OCI-LY1 (cell line): Measurements from ENCODE around the gene TRAF3IP3.

Experiments used
- H2AFZ ChIP-seq: fragments of 200-600 bp; sonication (generic), shearing (Covaris generic); 2 replicates; pipeline ENCODE4 v1.6.0; 2014; ENCODE audit warnings: antibody characterized with exemption, mild to moderate bottlenecking, low read length
- H3F3A ChIP-seq: fragments of 200-600 bp; sonication (generic), shearing (Covaris generic); 2 replicates; pipeline ENCODE4 v1.6.0; 2014; ENCODE audit warnings: mild to moderate bottlenecking, antibody characterized with exemption, low read length, moderate library complexity; ENCODE audit not compliant: insufficient read depth
- H3K27ac ChIP-seq: fragments of 200-600 bp; sonication (generic); 2 replicates; pipeline ENCODE4 v1.5.1; 2014; ENCODE audit warnings: low read length, mixed run types, mild to moderate bottlenecking, low read depth; ENCODE audit not compliant: poor library complexity, severe bottlenecking
- H3K27me3 ChIP-seq: fragments of 200-600 bp; sonication (generic); 2 replicates; pipeline ENCODE4 v1.6.0; 2014; ENCODE audit warnings: antibody characterized with exemption, mild to moderate bottlenecking, low read length, moderate library complexity; ENCODE audit not compliant: insufficient read depth
- H3K36me3 ChIP-seq: fragments of 200-600 bp; sonication (generic); 2 replicates; pipeline ENCODE4 v1.6.1; 2014; ENCODE audit warnings: mild to moderate bottlenecking, antibody characterized with exemption, low read length, moderate library complexity, mixed read lengths; ENCODE audit not compliant: insufficient read depth
- H3K4me1 ChIP-seq: fragments of 200-600 bp; sonication (generic); 2 replicates; pipeline ENCODE4 v1.5.1; 2014; ENCODE audit warnings: mild to moderate bottlenecking, low read length, moderate library complexity; ENCODE audit not compliant: insufficient read depth, severe bottlenecking
- H3K4me2 ChIP-seq: fragments of 200-600 bp; sonication (generic), shearing (Covaris generic); 2 replicates; pipeline ENCODE4 v1.6.1; 2014; ENCODE audit warnings: low read length
- H3K4me3 ChIP-seq: fragments of 200-600 bp; sonication (generic); 2 replicates; pipeline ENCODE4 v1.5.1; 2014; ENCODE audit warnings: low read length, low read depth, mild to moderate bottlenecking, mixed read lengths; ENCODE audit not compliant: poor library complexity, severe bottlenecking
- H3K79me2 ChIP-seq: fragments of 200-600 bp; shearing (Covaris generic); 2 replicates; pipeline ENCODE4 v1.6.1; 2016; ENCODE audit warnings: mixed run types, low read length, mixed read lengths; ENCODE audit not compliant: insufficient read depth
- H3K9ac ChIP-seq: fragments of 200-600 bp; sonication (generic), shearing (Covaris generic); 2 replicates; pipeline ENCODE4 v1.6.1; 2014; ENCODE audit warnings: mild to moderate bottlenecking, low read length, mixed read lengths
- H3K9me2 ChIP-seq: fragments of 200-600 bp; sonication (generic), shearing (Covaris generic); 2 replicates; pipeline ENCODE4 v1.6.1; 2014; ENCODE audit warnings: low read depth, mild to moderate bottlenecking, low read length, mixed read lengths
- H3K9me3 ChIP-seq: fragments of 200-600 bp; shearing (Covaris generic); 2 replicates; pipeline ENCODE4 v1.6.1; 2014; ENCODE audit warnings: low read length, mixed read lengths
- H4K20me1 ChIP-seq: fragments of 200-600 bp; sonication (generic), shearing (Covaris generic); 2 replicates; pipeline ENCODE4 v1.6.0; 2016; ENCODE audit warnings: mild to moderate bottlenecking, low read length; ENCODE audit not compliant: insufficient read depth
- EZH2 ChIP-seq: fragments of 200-600 bp; sonication (generic), shearing (Covaris generic); IDR thresholded peaks from 2 replicates; pipeline ENCODE4 v1.8.0; 2017; ENCODE audit warnings: borderline replicate concordance, mixed run types, mild to moderate bottlenecking, antibody characterized with exemption, low read length, moderate library complexity, mixed read lengths
- TF ChIP-seq, protein P1 (sequence below): fragments of 200-600 bp; sonication (generic), shearing (Covaris generic); IDR thresholded peaks from 2 replicates; pipeline ENCODE4 v1.5.1; 2017; ENCODE audit warnings: mild to moderate bottlenecking, antibody characterized with exemption, low read length, moderate library complexity, mixed read lengths

Gene TRAF3IP3

GRCh38 chr1:209774592-209774991 is 18.7 kb downstream of the TRAF3IP3 start:
- Histone ChIP-seq H3F3A (no peaks in the 10 kb centered on the region), H3K27me3 (no peaks in the 10 kb centered on the region), H3K4me1 (peaks cover under 1% of the 10 kb centered on the region), H2AFZ (no peak overlapping the region), H3K9ac (no peak overlapping the region), H4K20me1 (no peaks in the 10 kb centered on the region), H3K4me3 (no peak overlapping the region), H3K9me3 (no peaks in the 10 kb centered on the region), H3K36me3 (no peaks in the 10 kb centered on the region), H3K9me2 (no peaks in the 10 kb centered on the region), H3K4me2 (no peak overlapping the region), H3K27ac (no peak overlapping the region), H3K79me2 (no peaks in the 10 kb centered on the region)
- TF ChIP-seq, protein P1, sequence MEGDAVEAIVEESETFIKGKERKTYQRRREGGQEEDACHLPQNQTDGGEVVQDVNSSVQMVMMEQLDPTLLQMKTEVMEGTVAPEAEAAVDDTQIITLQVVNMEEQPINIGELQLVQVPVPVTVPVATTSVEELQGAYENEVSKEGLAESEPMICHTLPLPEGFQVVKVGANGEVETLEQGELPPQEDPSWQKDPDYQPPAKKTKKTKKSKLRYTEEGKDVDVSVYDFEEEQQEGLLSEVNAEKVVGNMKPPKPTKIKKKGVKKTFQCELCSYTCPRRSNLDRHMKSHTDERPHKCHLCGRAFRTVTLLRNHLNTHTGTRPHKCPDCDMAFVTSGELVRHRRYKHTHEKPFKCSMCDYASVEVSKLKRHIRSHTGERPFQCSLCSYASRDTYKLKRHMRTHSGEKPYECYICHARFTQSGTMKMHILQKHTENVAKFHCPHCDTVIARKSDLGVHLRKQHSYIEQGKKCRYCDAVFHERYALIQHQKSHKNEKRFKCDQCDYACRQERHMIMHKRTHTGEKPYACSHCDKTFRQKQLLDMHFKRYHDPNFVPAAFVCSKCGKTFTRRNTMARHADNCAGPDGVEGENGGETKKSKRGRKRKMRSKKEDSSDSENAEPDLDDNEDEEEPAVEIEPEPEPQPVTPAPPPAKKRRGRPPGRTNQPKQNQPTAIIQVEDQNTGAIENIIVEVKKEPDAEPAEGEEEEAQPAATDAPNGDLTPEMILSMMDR, result no peak
- TF ChIP-seq EZH2, result no peak

- Histone ChIP-seq H3K79me2 (no peaks in the 10 kb centered on the region), H4K20me1 (no peaks in the 10 kb centered on the region), H3K9ac (no peak overlapping the region), H3K4me2 (no peak overlapping the region), H3K4me1 (no peaks in the 10 kb centered on the region), H3K9me2 (no peaks in the 10 kb centered on the region), H3K4me3 (no peak overlapping the region), H3F3A (no peaks in the 10 kb centered on the region), H3K36me3 (no peaks in the 10 kb centered on the region), H2AFZ (no peak overlapping the region), H3K9me3 (no peaks in the 10 kb centered on the region), H3K27ac (no peak overlapping the region), H3K27me3 (no peaks in the 10 kb centered on the region)
- no peak for TF ChIP-seq EZH2
- TF ChIP-seq, protein P1, result no peak
Observed at GRCh38 chr1:209775678-209776077, 19.8 kb downstream of the TRAF3IP3 start.

DNA sequence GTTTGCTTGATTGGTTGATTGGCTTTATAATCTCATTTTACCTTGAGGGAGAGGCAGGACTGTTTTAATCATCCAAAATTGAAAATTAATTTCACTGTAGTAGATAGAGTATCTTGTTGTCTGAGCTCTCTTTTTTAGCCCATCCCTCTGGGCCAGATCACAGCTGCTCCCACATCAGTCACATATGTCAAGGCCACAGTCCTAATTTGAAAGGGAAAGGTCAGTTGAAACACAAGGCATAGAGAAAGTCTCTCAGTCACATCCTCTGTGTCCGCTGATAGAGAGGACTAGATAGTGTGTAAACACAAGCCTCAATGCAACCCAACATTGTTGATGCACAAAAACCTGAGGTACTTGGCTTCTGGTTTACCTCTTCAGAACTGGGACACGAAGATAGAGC is 21.7 kb downstream of the TRAF3IP3 start:
- H3K4me1 ChIP-seq, result no peaks in the 10 kb centered on the region
- no peaks in the 10 kb centered on the region for H3K9me2 ChIP-seq

More for the DNA sequence above, 21.7 kb downstream of the TRAF3IP3 start:
- peaks cover 16% of the 10 kb centered on the region for H3K36me3 ChIP-seq
- no peak overlapping the region for H3K4me3 ChIP-seq
- H3F3A ChIP-seq, result no peaks in the 10 kb centered on the region
- H3K9me3 ChIP-seq, result no peaks in the 10 kb centered on the region
- no peak overlapping the region for H3K27ac ChIP-seq
- no peak overlapping the region for H3K4me2 ChIP-seq
- H3K27me3 ChIP-seq, result no peaks in the 10 kb centered on the region
- no peaks in the 10 kb centered on the region for H3K79me2 ChIP-seq
- no peaks in the 10 kb centered on the region for H4K20me1 ChIP-seq
- no peak for TF ChIP-seq EZH2
- TF ChIP-seq, protein P1, result no peak
- H2AFZ ChIP-seq, result no peak overlapping the region
- H3K9ac ChIP-seq, result no peak overlapping the region
